Prostate gland (tissue), 2 donors: ENCODE results near the gene OAT.

Experiments
- CTCF ChIP-seq, 4 experiments: fragments of 200-600 bp in 2 of 4; fragments of 450-650 bp in 2 of 4; sonication (generic) in 2 of 4; IDR thresholded peaks; 1 replicate in 3 of 4; 2 replicates in 1 of 4; pipeline ENCODE4 v1.5.1; 2016 to 2019; ENCODE audit warnings: antibody characterized with exemption in 4 of 4, mild to moderate bottlenecking in 2 of 4, moderate library complexity in 2 of 4
- POLR2A ChIP-seq: fragments of 450-650 bp; IDR thresholded peaks from one replicate; pipeline ENCODE4 v1.6.1; 2016; ENCODE audit warnings: antibody characterized with exemption, mild to moderate bottlenecking
- POLR2AphosphoS5 ChIP-seq: sonication (generic); formaldehyde crosslinking; IDR thresholded peaks from one replicate; pipeline ENCODE4 v1.6.1; 2017; ENCODE audit warnings: antibody characterized with exemption

- TF ChIP-seq CTCF (IDR thresholded peaks at IDR 0.05) (no peak), POLR2A (no peak), POLR2AphosphoS5 (no peak)
These were observed 9.6 kb upstream of the OAT start for GRCh38 chr10:124428207-124428777.
